GM19193 (cell line): ENCODE results near the gene NRIP1.

Experiments
- POLR2A ChIP-seq: IDR thresholded peaks from 4 replicates; pipeline ENCODE4 v1.6.1; 2011; ENCODE audit not compliant: insufficient read depth, insufficient read length; ENCODE audit errors: extremely low read depth

Gene NRIP1

DNA sequence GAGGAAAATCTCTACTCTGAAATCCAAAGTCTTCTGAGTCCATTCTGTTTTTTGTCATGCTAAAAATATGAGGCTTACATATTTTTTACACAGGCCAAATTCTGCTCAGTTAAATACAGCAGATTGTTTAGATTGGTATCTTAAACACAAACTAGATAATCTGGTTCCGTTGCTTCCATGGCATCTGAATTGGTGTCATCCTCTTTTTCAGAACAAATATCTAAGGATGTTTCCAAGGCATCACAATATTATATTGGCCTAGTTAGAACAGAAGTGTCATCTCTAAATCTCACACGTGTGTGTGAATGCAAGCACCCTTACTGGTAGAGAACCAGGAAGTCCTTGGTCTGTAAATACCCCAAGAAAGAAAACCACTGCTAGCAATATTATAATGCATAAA, 151.2 kb downstream of the NRIP1 start:
- TF ChIP-seq POLR2A = no peak

DNA sequence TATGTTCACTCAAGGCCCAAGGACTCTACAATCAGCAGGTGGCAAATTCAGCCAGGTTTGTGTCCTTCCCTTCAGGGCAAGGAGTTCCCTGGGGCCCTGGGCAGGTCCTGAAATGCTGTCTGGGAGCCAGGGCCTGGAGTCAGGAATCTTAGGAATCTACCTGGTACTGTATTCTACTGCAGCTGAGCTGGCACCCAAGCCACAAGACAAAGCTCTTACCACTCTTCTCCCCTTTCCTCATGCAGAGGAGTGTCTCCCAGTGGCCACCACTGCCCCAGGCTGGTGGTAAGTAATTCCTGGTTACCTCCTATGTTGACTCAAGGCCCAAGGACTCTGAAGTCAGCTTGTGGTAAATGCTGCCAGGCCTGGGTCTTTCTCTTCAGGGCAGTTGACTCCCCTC, 153.4 kb downstream of the NRIP1 start:
- no peak for TF ChIP-seq POLR2A
